GM23338 (cell line): ENCODE measurements around the gene MGLL. TPM values are rescaled to one million over a fixed set of nuclear protein-coding genes. Genes with fewer than 3 reads are reported as not detected.

Experiments
- ATAC-seq: fragments of 200-7000 bp; cut with Tn5 transposase; 3 replicates; pipeline ENCODE4 v1.9.1; 2020
- DNase-seq: peaks from one replicate; pipeline ENCODE4 v3.0.0-alpha.2; 2015; ENCODE audit warnings: low spot score
- H2AFZ ChIP-seq: fragments of 200-600 bp; sonication (generic); 2 replicates; pipeline ENCODE4 v1.8.0; 2016; ENCODE audit warnings: antibody characterized with exemption, mild to moderate bottlenecking, moderate library complexity
- H3F3A ChIP-seq: fragments of 200-600 bp; sonication (generic); replicated peaks from 2 replicates; pipeline ENCODE4 v1.8.0; 2017; ENCODE audit warnings: antibody characterized with exemption, mixed run types, low read depth
- H3K27ac ChIP-seq: fragments of 200-600 bp; sonication (generic); 2 replicates; pipeline ENCODE4 v1.6.1; 2016; ENCODE audit warnings: low read depth
- H3K27me3 ChIP-seq: fragments of 200-600 bp; sonication (generic); 2 replicates; pipeline ENCODE4 v1.8.0; 2016; ENCODE audit warnings: mild to moderate bottlenecking, mixed run types, moderate library complexity; ENCODE audit not compliant: insufficient read depth
- H3K36me3 ChIP-seq: fragments of 200-600 bp; sonication (generic); 2 replicates; pipeline ENCODE4 v1.8.0; 2016; ENCODE audit warnings: mild to moderate bottlenecking; ENCODE audit not compliant: insufficient read depth
- H3K4me1 ChIP-seq: fragments of 200-600 bp; sonication (generic); 2 replicates; pipeline ENCODE4 v1.8.0; 2016; ENCODE audit warnings: mild to moderate bottlenecking, moderate library complexity; ENCODE audit not compliant: insufficient read depth
- H3K4me2 ChIP-seq: fragments of 200-600 bp; sonication (generic); 2 replicates; pipeline ENCODE4 v1.7.1; 2017; ENCODE audit warnings: mixed run types
- H3K4me3 ChIP-seq: fragments of 200-600 bp; sonication (generic); 2 replicates; pipeline ENCODE4 v1.6.1; 2016; ENCODE audit warnings: mixed run types
- H3K79me2 ChIP-seq: fragments of 200-600 bp; sonication (generic); replicated peaks from 2 replicates; pipeline ENCODE4 v1.8.0; 2017; ENCODE audit warnings: mild to moderate bottlenecking; ENCODE audit not compliant: insufficient read depth
- H3K9me2 ChIP-seq: fragments of 200-600 bp; sonication (generic); 2 replicates; pipeline ENCODE4 v1.8.0; 2017; ENCODE audit not compliant: insufficient read depth
- H4K20me1 ChIP-seq: fragments of 200-600 bp; sonication (generic); replicated peaks from 2 replicates; pipeline ENCODE4 v1.8.0; 2017; ENCODE audit warnings: mild to moderate bottlenecking; ENCODE audit not compliant: insufficient read depth
- H3K27ac Mint-ChIP-seq: 2 replicates; pipeline ENCODE4 v1.8.0; 2020; ENCODE audit warnings: inconsistent platforms, mild to moderate bottlenecking, moderate library complexity, mixed read lengths
- H3K27me3 Mint-ChIP-seq: 3 replicates; pipeline ENCODE4 v1.8.0; 2022; ENCODE audit warnings: low read depth, mild to moderate bottlenecking, moderate library complexity, mixed read lengths, inconsistent platforms; ENCODE audit not compliant: insufficient read depth, poor library complexity
- H3K36me3 Mint-ChIP-seq: 3 replicates; pipeline ENCODE4 v1.8.0; 2021; ENCODE audit warnings: low read depth, mild to moderate bottlenecking, inconsistent platforms, moderate library complexity, mixed read lengths
- H3K4me1 Mint-ChIP-seq: 3 replicates; pipeline ENCODE4 v1.8.0; 2020; ENCODE audit warnings: mild to moderate bottlenecking, inconsistent platforms, mixed read lengths
- H3K4me3 Mint-ChIP-seq: 3 replicates; pipeline ENCODE4 v1.8.0; 2021; ENCODE audit warnings: moderate library complexity, mild to moderate bottlenecking, inconsistent platforms, mixed read lengths
- H3K9me3 Mint-ChIP-seq: 3 replicates; pipeline ENCODE4 v1.8.0; 2020; ENCODE audit warnings: moderate library complexity, mild to moderate bottlenecking, inconsistent platforms, mixed read lengths
- CREB1 ChIP-seq: fragments of 250-450 bp; sonication (Bioruptor Pico); IDR thresholded peaks from 2 replicates; pipeline ENCODE4 v1.5.0; 2020; ENCODE audit warnings: low read depth, mild to moderate bottlenecking, moderate library complexity
- EZH2 ChIP-seq: fragments of 200-600 bp; sonication (generic); IDR thresholded peaks from one replicate; pipeline ENCODE4 v1.8.0; 2017; ENCODE audit warnings: antibody characterized with exemption, mild to moderate bottlenecking, low read depth; ENCODE audit not compliant: unreplicated experiment
- EZH2phosphoT487 ChIP-seq: fragments of 200-600 bp; sonication (generic); IDR thresholded peaks from one replicate; pipeline ENCODE4 v1.8.1; 2018; ENCODE audit warnings: antibody characterized with exemption; ENCODE audit not compliant: unreplicated experiment
- JUNB ChIP-seq: IDR thresholded peaks from one replicate; pipeline ENCODE4 v1.6.1; 2016; ENCODE audit warnings: antibody characterized with exemption; ENCODE audit not compliant: unreplicated experiment
- NANOG ChIP-seq: IDR thresholded peaks from 2 replicates; pipeline ENCODE4 v1.6.1; 2016; ENCODE audit warnings: antibody characterized with exemption, borderline replicate concordance
- POLR2AphosphoS5 ChIP-seq: IDR thresholded peaks from 2 replicates; pipeline ENCODE4 v1.6.1; 2016; ENCODE audit warnings: antibody characterized with exemption, low read depth
- ZNF331 ChIP-seq: fragments of 250-450 bp; sonication (Bioruptor Pico); IDR thresholded peaks from 2 replicates; pipeline ENCODE4 v1.5.0; 2020; ENCODE audit warnings: low read depth, mild to moderate bottlenecking, moderate library complexity
- polyA plus RNA-seq: library from polyadenylated mRNA; unstranded; fragments of >200 nt; fragmentation: Nextera tagmentation; extraction: Ambion mirVana; gene quantifications from 2 replicates; pipeline ENCODE4 v1.2.1, GENCODE V29; 2016
- total RNA-seq: library from RNA; depleted of rRNA; stranded (reverse); fragments of >200 nt; shearing (Covaris generic); gene quantifications from 2 replicates; pipeline ENCODE4 v1.2.3, GENCODE V29; 2014
- TF ChIP-seq, protein P1 (sequence below): IDR thresholded peaks from 2 replicates; pipeline ENCODE4 v1.6.1; 2016; ENCODE audit warnings: antibody characterized with exemption
- TF ChIP-seq, protein P2 (sequence below): IDR thresholded peaks from one replicate; pipeline ENCODE4 v1.6.1; 2018; ENCODE audit warnings: antibody characterized with exemption; ENCODE audit not compliant: unreplicated experiment
- TF ChIP-seq, protein P3 (sequence below), 2 experiments: fragments of 200-600 bp in 1 of 2; sonication (generic) in 1 of 2; conservative IDR thresholded peaks; 2 replicates each; pipeline versions ENCODE4 v1.5.1 to v1.6.1; 2016 to 2017; ENCODE audit warnings: antibody characterized with exemption in 2 of 2, low read depth in 2 of 2, mild to moderate bottlenecking in 2 of 2, moderate library complexity in 1 of 2

Gene MGLL
- total and polyA plus RNA-seq, 2 experiments from 2014 or later = 0.71 to 0.83 TPM

DNA sequence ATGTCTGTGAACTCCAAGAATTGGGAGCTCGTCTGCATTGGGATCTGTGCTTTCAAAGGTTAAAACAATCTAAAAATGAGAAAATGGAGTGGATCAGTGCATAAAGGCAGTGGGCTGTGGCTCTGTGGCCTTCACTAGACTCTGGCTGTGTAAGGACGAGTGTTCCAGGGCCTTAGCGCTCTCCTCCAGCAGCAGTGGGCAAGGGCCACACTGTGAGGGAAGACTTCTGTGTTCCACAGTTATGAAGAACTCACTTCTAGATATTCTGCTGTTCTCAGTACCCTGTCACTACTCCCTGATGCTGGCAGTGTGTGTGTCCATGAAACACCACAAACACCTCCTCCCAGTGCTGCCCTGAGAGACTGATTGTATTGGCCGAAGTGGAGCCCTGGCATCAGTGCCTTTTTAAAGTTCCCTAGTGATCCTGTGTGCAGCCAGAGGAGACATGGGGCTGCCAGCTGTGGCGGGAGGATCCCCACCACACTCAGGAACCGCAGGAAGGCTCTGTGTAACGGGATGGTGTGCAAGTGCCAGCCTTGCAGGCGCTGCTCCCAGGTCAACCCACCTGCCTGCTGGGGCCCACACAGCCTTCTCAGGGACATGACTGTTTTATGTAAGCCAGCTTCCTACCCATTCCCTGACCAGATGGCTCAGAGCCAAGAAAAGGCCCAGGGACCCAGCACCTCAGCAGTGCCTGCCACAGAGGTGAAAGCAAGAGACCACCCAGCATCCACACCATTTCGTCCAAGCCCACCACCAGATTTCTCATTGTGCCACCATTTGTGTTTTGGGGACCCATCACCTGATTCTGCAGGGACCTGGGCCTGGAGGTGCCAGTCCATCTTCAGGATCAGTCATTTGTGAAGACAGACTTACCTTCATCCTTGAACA lies 109.2 kb downstream of the MGLL start:
- Mint-ChIP-seq H3K4me1 (peaks cover 30% of the 10 kb centered on the region), H3K27ac (no peak overlapping the region), H3K9me3 (no peaks in the 10 kb centered on the region), H3K4me3 (no peak overlapping the region), H3K27me3 (peaks cover 10% of the 10 kb centered on the region), H3K36me3 (no peaks in the 10 kb centered on the region)
- DNase-seq = no peak
- H3K79me2 ChIP-seq = no peaks in the 10 kb centered on the region
- no peaks in the 10 kb centered on the region for H3K36me3 ChIP-seq
- H3K27ac ChIP-seq = no peak overlapping the region
- no peaks in the 10 kb centered on the region for H3K27me3 ChIP-seq
- H3K4me3 ChIP-seq = no peak overlapping the region
- no peaks in the 10 kb centered on the region for H4K20me1 ChIP-seq
- peak overlapping the region; percentile 95 for H2AFZ ChIP-seq
- no peaks in the 10 kb centered on the region for H3K9me2 ChIP-seq
- TF ChIP-seq EZH2 (no peak), JUNB (no peak), CREB1 (no peak), EZH2phosphoT487 (no peak), NANOG (no peak), POLR2AphosphoS5 (no peak), ZNF331 (CRISPR knock-in tag) (no peak)
- TF ChIP-seq, protein P1, sequence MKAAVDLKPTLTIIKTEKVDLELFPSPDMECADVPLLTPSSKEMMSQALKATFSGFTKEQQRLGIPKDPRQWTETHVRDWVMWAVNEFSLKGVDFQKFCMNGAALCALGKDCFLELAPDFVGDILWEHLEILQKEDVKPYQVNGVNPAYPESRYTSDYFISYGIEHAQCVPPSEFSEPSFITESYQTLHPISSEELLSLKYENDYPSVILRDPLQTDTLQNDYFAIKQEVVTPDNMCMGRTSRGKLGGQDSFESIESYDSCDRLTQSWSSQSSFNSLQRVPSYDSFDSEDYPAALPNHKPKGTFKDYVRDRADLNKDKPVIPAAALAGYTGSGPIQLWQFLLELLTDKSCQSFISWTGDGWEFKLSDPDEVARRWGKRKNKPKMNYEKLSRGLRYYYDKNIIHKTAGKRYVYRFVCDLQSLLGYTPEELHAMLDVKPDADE = no peak
- TF ChIP-seq, protein P2, sequence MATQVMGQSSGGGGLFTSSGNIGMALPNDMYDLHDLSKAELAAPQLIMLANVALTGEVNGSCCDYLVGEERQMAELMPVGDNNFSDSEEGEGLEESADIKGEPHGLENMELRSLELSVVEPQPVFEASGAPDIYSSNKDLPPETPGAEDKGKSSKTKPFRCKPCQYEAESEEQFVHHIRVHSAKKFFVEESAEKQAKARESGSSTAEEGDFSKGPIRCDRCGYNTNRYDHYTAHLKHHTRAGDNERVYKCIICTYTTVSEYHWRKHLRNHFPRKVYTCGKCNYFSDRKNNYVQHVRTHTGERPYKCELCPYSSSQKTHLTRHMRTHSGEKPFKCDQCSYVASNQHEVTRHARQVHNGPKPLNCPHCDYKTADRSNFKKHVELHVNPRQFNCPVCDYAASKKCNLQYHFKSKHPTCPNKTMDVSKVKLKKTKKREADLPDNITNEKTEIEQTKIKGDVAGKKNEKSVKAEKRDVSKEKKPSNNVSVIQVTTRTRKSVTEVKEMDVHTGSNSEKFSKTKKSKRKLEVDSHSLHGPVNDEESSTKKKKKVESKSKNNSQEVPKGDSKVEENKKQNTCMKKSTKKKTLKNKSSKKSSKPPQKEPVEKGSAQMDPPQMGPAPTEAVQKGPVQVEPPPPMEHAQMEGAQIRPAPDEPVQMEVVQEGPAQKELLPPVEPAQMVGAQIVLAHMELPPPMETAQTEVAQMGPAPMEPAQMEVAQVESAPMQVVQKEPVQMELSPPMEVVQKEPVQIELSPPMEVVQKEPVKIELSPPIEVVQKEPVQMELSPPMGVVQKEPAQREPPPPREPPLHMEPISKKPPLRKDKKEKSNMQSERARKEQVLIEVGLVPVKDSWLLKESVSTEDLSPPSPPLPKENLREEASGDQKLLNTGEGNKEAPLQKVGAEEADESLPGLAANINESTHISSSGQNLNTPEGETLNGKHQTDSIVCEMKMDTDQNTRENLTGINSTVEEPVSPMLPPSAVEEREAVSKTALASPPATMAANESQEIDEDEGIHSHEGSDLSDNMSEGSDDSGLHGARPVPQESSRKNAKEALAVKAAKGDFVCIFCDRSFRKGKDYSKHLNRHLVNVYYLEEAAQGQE = no peak
- TF ChIP-seq, protein P3, sequence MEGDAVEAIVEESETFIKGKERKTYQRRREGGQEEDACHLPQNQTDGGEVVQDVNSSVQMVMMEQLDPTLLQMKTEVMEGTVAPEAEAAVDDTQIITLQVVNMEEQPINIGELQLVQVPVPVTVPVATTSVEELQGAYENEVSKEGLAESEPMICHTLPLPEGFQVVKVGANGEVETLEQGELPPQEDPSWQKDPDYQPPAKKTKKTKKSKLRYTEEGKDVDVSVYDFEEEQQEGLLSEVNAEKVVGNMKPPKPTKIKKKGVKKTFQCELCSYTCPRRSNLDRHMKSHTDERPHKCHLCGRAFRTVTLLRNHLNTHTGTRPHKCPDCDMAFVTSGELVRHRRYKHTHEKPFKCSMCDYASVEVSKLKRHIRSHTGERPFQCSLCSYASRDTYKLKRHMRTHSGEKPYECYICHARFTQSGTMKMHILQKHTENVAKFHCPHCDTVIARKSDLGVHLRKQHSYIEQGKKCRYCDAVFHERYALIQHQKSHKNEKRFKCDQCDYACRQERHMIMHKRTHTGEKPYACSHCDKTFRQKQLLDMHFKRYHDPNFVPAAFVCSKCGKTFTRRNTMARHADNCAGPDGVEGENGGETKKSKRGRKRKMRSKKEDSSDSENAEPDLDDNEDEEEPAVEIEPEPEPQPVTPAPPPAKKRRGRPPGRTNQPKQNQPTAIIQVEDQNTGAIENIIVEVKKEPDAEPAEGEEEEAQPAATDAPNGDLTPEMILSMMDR (conservative IDR thresholded peaks at IDR 0.05; ENCODE audit: low read depth in 2 of 2) = no peak
- ATAC-seq = no peak
- H3K4me2 ChIP-seq = no peak overlapping the region
- H3F3A ChIP-seq = no peaks in the 10 kb centered on the region
- peaks cover under 1% of the 10 kb centered on the region for H3K4me1 ChIP-seq
